ENCODE results near the gene ARHGAP10.
"Not testable (repeated sequence)": the region's sequence is repeated elsewhere in the genome, so short reads cannot be mapped to it uniquely, and the experiment has no call there.

The ARHGAP10 gene

GRCh38 chr4:147791865-147792264, 60.0 kb downstream of the ARHGAP10 start:
- in situ Hi-C loops (cut with MboI; ENCODE audit: low sequenced_read_pairs): no loop called here

- in situ Hi-C loops (cut with MboI; ENCODE audit: low sequenced_read_pairs): no loop called here
Observed at GRCh38 chr4:147793569-147794313, 61.9 kb downstream of the ARHGAP10 start.

GRCh38 chr4:147794314-147794680, 62.4 kb downstream of the ARHGAP10 start:
- in situ Hi-C loops (cut with MboI; ENCODE audit: low sequenced_read_pairs): no loop called here

GRCh38 chr4:147794787-147795413, 63.0 kb downstream of the ARHGAP10 start:
- in situ Hi-C loops (cut with MboI; ENCODE audit: low sequenced_read_pairs): no loop called here

GRCh38 chr4:147799057-147799456, 67.2 kb downstream of the ARHGAP10 start:
- in situ Hi-C loops (cut with MboI; ENCODE audit: low sequenced_read_pairs): not testable (repeated sequence)

- in situ Hi-C loops (cut with MboI; ENCODE audit: low sequenced_read_pairs): no loop called here
Observed at GRCh38 chr4:147799986-147800555, 68.2 kb downstream of the ARHGAP10 start.

GRCh38 chr4:147801820-147802219, 69.9 kb downstream of the ARHGAP10 start:
- in situ Hi-C loops (cut with MboI; ENCODE audit: low sequenced_read_pairs): no loop called here

GRCh38 chr4:147802346-147802745, 70.5 kb downstream of the ARHGAP10 start:
- in situ Hi-C loops (cut with MboI; ENCODE audit: low sequenced_read_pairs): no loop called here

GRCh38 chr4:147805946-147806345, 74.1 kb downstream of the ARHGAP10 start:
- in situ Hi-C loops (cut with MboI; ENCODE audit: low sequenced_read_pairs): no loop called here

- in situ Hi-C loops (cut with MboI; ENCODE audit: low sequenced_read_pairs): no loop called here
Observed at GRCh38 chr4:147808447-147808846, 76.6 kb downstream of the ARHGAP10 start.

- in situ Hi-C loops (cut with MboI; ENCODE audit: low sequenced_read_pairs): no loop called here
Observed at GRCh38 chr4:147809211-147809610, 77.3 kb downstream of the ARHGAP10 start.

GRCh38 chr4:147811878-147812277, 80.0 kb downstream of the ARHGAP10 start:
- in situ Hi-C loops (cut with MboI; ENCODE audit: low sequenced_read_pairs): no loop called here

GRCh38 chr4:147813109-147813773, 81.4 kb downstream of the ARHGAP10 start:
- in situ Hi-C loops (cut with MboI; ENCODE audit: low sequenced_read_pairs): no loop called here

GRCh38 chr4:147813973-147814372, 82.1 kb downstream of the ARHGAP10 start:
- in situ Hi-C loops (cut with MboI; ENCODE audit: low sequenced_read_pairs): no loop called here

GRCh38 chr4:147814376-147814775, 82.5 kb downstream of the ARHGAP10 start:
- in situ Hi-C loops (cut with MboI; ENCODE audit: low sequenced_read_pairs): no loop called here

GRCh38 chr4:147815741-147816140, 83.9 kb downstream of the ARHGAP10 start:
- in situ Hi-C loops (cut with MboI; ENCODE audit: low sequenced_read_pairs): no loop called here

- in situ Hi-C loops (cut with MboI; ENCODE audit: low sequenced_read_pairs): no loop called here
Observed at GRCh38 chr4:147816382-147817254, 84.7 kb downstream of the ARHGAP10 start.

- in situ Hi-C loops (cut with MboI; ENCODE audit: low sequenced_read_pairs): no loop called here
Observed at GRCh38 chr4:147820975-147821374, 89.1 kb downstream of the ARHGAP10 start.

- in situ Hi-C loops (cut with MboI; ENCODE audit: low sequenced_read_pairs): no loop called here
Observed at GRCh38 chr4:147821555-147821954, 89.7 kb downstream of the ARHGAP10 start.

- in situ Hi-C loops (cut with MboI; ENCODE audit: low sequenced_read_pairs): no loop called here
Observed at GRCh38 chr4:147822128-147822527, 90.2 kb downstream of the ARHGAP10 start.

- in situ Hi-C loops (cut with MboI; ENCODE audit: low sequenced_read_pairs): no loop called here
Observed at GRCh38 chr4:147823130-147823529, 91.2 kb downstream of the ARHGAP10 start.
